Astrocyte of the spinal cord (primary cell): ENCODE results near the gene C3AR1.
A peak's percentile ranks its signal among the peaks of the same experiment; 100 is the strongest.
"Not testable (repeated sequence)": the region's sequence is repeated elsewhere in the genome, so short reads cannot be mapped to it uniquely, and the experiment has no call there.

Source experiments
- DNase-seq: peaks from one replicate; pipeline ENCODE4 v3.0.0; 2011; ENCODE audit warnings: low read depth, low spot score
- H3K4me3 ChIP-seq: 2 replicates; pipeline ENCODE4 v1.5.1; 2011; ENCODE audit warnings: low read depth, mild to moderate bottlenecking, low read length, moderate library complexity
- in situ Hi-C: cut with HindIII; loops from 2 replicates; pipeline ENCODE4 v1.10.0; 2017; ENCODE audit warnings: low sequenced_read_pairs
- TF ChIP-seq, protein P1 (sequence below): IDR thresholded peaks from 2 replicates; pipeline ENCODE4 v1.5.1; 2012; ENCODE audit warnings: low read depth, mild to moderate bottlenecking, low read length, inconsistent platforms

The C3AR1 gene

DNA sequence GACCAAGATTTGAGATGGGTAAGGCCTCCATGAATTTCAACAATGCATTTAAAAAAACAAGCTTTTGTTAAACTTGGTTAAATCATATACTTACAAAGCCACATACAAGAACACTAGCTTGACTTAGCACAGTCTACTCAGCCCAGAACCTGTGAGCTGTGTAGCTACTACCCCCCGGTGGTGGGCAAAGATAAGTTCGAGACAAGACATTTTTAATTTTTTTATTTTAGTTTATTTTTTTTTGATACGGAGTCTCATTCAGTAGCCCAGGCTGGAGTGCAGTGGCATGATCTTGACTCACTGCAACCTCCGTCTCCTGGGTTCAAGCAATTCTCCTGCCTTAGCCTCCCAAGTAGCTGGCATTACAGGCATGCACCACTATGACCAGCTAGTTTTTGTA, 12.2 kb upstream of the C3AR1 start:
- peak; percentile 86 for DNase-seq
- in situ Hi-C loops, result no loop called here
- no peak overlapping the region for H3K4me3 ChIP-seq
- TF ChIP-seq, protein P1, sequence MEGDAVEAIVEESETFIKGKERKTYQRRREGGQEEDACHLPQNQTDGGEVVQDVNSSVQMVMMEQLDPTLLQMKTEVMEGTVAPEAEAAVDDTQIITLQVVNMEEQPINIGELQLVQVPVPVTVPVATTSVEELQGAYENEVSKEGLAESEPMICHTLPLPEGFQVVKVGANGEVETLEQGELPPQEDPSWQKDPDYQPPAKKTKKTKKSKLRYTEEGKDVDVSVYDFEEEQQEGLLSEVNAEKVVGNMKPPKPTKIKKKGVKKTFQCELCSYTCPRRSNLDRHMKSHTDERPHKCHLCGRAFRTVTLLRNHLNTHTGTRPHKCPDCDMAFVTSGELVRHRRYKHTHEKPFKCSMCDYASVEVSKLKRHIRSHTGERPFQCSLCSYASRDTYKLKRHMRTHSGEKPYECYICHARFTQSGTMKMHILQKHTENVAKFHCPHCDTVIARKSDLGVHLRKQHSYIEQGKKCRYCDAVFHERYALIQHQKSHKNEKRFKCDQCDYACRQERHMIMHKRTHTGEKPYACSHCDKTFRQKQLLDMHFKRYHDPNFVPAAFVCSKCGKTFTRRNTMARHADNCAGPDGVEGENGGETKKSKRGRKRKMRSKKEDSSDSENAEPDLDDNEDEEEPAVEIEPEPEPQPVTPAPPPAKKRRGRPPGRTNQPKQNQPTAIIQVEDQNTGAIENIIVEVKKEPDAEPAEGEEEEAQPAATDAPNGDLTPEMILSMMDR, result peak; percentile 56

DNA sequence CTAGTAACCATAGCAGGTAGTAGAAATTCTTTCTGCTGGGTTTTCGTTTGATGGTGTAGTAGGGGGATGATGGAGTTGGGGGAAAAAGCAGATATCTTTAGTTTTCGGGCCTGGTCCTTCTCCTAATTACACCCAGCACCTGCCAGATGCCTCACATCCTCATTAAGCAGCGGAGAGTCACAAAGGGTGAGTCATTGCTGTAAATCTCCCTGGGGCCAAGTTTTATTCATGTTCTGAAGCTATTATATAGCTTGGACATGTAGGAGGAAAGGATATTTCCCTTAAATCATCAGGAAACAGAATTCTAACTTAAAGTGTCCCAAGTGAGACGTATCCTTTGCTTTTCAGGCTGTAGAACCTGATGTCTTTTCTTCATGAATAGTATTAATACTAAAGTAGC, 11.0 kb upstream of the C3AR1 start:
- TF ChIP-seq, protein P1, result no peak
- in situ Hi-C loops, result no loop called here
- DNase-seq, result peak; percentile 43
- no peak overlapping the region for H3K4me3 ChIP-seq

DNA sequence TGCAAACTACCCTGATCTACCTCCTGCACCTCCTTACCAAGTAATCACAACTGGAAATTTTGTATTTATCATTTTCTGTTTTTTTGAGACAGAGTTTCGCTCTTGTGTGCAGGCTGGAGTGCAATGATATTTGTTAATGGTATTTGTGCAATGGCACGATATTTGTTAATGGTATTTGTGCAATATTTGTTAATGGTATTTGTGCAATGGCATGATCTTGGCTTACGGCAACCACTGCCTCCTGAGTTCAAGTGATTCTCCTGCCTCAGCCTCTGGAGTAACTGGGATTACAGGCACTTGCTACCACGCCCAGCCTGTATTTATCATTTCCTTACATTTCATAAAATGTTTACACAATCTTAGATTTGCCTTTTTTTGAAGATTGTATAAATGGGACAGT, 10.2 kb upstream of the C3AR1 start:
- TF ChIP-seq, protein P1, result no peak

DNA sequence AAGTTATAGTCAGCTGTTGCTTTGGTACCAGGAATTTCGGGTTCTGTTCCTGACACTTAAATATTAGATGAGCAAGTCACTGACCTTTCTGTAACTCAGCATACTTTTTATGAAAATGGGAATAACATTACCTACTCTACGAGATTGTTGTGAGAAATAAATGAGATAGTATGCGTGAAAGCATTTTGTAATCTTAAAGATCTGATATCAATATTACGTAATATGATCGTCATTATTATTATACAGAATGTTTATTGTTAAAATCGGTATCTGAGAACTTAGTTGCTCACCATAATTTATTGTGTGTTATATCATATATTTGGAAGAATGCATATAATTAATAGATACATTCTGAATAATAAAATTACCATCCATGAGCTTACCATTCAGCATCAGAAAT, 9.8 kb upstream of the C3AR1 start:
- in situ Hi-C loops, result no loop called here
- TF ChIP-seq, protein P1, result no peak
- H3K4me3 ChIP-seq, result no peak overlapping the region
- no peak for DNase-seq

More for the DNA sequence above, 10.2 kb upstream of the C3AR1 start:
- no peak overlapping the region for H3K4me3 ChIP-seq
- in situ Hi-C loops, result no loop called here
- DNase-seq, result no peak

DNA sequence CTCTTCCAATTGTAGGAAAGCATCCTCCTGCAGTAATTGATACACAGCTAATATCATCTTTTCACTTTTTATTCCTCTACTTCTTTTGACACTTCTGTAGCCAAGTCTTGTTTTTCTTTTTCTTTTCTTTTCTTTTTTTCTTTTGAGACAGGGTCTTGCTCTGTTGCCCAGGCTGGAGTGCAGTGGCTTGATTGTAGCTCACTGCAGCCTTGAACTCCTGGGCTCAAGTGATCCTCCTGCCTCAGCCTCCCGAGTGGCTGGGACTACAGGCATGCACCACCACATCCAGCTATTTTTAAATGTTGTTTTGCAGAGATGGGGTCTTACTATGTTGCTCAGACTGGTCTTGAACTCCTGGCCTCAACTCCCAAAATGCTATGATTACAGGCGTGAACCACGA, 5.7 kb upstream of the C3AR1 start:
- in situ Hi-C loops, H3K4me3 ChIP-seq, DNase-seq: not testable (repeated sequence)

DNA sequence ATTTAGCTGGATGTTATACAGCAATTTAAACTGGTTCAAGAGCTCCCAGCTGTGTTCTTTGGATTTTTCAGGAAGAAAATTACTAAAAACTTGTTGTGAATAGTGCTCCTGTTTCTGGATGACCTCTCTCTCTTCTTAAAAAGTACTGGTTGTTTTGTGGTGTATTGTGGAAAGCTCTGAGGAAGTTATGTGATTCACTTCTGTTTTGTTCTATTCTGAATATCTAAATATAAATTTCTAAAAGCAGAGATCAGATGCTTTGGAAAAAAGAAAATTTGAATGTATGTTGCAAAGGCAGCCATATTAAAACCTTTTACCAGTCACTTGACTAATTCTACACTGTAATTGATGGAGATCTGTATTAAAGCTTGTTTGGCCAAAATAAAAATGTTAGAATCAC, 3.4 kb upstream of the C3AR1 start:
- no peak overlapping the region for H3K4me3 ChIP-seq
- no peak for DNase-seq
- TF ChIP-seq, protein P1, result no peak
- in situ Hi-C loops, result no loop called here

DNA sequence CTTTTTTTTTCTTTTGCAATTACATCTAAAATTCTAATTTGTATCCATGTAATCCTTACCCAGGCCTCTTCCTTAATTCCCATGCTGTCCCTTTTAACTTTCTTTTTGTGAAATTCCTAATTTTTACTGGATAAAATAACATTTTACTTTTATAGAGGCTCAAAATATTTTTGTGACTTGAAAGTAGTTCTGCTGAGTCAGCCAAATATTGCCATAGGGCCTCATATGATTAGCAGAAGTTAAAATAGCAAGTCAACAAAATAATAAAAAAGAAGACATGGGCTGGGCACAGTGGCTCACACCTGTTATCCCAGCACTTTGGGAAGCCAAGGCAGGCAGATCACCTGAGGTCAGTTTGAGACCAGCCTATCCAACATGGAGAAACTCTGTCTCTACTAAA, 2.0 kb downstream of the C3AR1 start:
- DNase-seq, result no peak
- in situ Hi-C loops, result no loop called here
- no peak overlapping the region for H3K4me3 ChIP-seq
- TF ChIP-seq, protein P1, result no peak
